Gastrocnemius medialis (tissue), 4 donors: ENCODE results near the gene MYOM1.

Source experiments
- POLR2A ChIP-seq, 2 donors: fragments of 450-650 bp; IDR thresholded peaks; one replicate each; pipeline ENCODE4 v1.6.1; 2017; ENCODE audit warnings: antibody characterized with exemption in 2 of 2, mild to moderate bottlenecking in 2 of 2, moderate library complexity in 2 of 2
- TF ChIP-seq, protein P1 (sequence below), 5 experiments: fragments of 450-650 bp in 3 of 5; fragments of 200-600 bp in 2 of 5; sonication (generic) in 2 of 5; IDR thresholded peaks in 4 of 5; conservative IDR thresholded peaks in 1 of 5; 1 replicate in 4 of 5; 2 replicates in 1 of 5; pipeline ENCODE4 v1.5.1; 2016 to 2019; ENCODE audit warnings: antibody characterized with exemption in 5 of 5, mild to moderate bottlenecking in 3 of 5, moderate library complexity in 3 of 5

DNA sequence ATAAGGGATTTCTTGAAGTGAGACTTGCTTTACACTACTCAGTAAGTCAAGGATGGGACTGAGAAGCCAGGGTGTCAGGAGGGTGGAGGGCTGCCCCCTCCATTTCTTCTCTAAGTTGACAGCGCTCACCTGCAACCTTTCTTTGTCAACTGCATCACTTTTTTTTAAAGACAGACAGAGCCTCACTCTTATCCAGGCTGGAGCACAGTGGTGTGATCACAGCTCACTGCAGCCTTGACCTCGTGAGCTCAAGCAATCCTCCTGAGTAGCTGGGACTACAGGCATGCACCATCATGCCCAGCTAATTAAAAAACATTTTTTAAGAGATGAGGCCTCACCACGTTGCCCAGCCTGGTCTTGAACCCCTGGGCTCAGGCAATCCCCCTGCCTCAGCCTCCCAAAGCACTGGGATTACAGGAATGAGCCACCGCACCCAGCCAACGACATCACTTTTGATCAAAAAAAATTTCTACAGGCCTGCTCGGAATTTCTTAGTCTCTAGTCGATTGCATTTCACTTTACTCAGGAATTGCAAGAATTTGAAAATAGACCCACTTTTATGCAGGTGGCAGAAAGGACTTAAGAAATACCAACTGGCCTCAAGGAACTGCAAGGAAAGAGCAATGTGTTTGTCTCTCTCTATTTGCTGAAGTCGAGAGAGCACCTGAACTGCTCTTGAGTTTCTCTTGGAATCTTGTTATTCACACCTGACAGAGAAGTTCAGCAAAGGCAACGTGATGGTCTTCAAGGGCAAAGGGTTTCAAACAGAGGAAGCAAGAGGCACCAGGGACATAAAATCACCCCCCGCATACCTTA is 101.4 kb downstream of the MYOM1 start:
- TF ChIP-seq, protein P1, sequence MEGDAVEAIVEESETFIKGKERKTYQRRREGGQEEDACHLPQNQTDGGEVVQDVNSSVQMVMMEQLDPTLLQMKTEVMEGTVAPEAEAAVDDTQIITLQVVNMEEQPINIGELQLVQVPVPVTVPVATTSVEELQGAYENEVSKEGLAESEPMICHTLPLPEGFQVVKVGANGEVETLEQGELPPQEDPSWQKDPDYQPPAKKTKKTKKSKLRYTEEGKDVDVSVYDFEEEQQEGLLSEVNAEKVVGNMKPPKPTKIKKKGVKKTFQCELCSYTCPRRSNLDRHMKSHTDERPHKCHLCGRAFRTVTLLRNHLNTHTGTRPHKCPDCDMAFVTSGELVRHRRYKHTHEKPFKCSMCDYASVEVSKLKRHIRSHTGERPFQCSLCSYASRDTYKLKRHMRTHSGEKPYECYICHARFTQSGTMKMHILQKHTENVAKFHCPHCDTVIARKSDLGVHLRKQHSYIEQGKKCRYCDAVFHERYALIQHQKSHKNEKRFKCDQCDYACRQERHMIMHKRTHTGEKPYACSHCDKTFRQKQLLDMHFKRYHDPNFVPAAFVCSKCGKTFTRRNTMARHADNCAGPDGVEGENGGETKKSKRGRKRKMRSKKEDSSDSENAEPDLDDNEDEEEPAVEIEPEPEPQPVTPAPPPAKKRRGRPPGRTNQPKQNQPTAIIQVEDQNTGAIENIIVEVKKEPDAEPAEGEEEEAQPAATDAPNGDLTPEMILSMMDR (IDR thresholded peaks at IDR 0.05 in 4 of 5, conservative IDR thresholded peaks at IDR 0.05 in 1 of 5): no peak
- no peak for TF ChIP-seq POLR2A (IDR thresholded peaks at IDR 0.05)
